ENCODE measurements around the gene MIOX. TPM values are rescaled to one million over a fixed set of nuclear protein-coding genes. Genes with fewer than 3 reads are reported as not detected.

MIOX gene
- total RNA-seq (2022; extraction: Qiagen RNA extraction; ENCODE audit: low read depth), result not detected in 5 replicates

DNA sequence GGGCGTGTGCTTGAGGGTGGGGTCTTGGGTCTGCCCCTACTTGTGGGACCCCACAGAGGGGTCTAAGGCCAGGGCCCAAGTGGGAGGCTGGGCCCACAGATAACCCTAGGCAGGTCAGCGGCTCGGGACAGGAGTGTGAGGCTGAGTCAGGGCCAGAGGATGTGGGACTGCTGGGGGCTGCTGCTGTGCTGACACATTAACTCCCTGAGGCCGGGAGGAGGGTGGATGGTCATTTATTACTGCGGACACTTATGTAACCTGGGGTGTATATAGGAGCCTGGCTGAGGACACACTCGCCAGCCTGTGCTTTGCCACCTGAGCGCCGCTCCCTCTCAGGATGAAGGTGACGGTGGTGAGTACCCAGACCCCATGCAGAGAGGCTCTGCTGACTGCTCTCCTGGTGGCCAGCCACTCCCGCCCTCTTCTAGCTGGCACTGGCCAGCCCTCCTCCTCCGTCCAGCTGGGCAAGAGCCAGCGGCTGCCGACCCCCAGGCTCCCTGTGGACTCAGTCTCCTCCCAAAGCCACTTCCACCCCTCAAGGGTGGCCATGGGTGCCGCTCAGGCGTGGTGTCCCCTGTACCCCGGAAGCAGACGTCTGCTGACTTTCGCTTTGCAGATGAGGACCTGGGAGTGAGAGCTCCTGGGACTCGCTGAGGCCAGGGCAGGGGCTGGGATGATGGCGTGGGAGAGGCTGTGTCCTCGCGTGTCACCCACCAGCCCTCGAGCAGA lies at the start of gene MIOX:
TSS of gene MIOX (plus strand) at position 299 of the 729 bp plus-strand sequence. CDS start at position 338, 39 bp downstream.

DNA sequence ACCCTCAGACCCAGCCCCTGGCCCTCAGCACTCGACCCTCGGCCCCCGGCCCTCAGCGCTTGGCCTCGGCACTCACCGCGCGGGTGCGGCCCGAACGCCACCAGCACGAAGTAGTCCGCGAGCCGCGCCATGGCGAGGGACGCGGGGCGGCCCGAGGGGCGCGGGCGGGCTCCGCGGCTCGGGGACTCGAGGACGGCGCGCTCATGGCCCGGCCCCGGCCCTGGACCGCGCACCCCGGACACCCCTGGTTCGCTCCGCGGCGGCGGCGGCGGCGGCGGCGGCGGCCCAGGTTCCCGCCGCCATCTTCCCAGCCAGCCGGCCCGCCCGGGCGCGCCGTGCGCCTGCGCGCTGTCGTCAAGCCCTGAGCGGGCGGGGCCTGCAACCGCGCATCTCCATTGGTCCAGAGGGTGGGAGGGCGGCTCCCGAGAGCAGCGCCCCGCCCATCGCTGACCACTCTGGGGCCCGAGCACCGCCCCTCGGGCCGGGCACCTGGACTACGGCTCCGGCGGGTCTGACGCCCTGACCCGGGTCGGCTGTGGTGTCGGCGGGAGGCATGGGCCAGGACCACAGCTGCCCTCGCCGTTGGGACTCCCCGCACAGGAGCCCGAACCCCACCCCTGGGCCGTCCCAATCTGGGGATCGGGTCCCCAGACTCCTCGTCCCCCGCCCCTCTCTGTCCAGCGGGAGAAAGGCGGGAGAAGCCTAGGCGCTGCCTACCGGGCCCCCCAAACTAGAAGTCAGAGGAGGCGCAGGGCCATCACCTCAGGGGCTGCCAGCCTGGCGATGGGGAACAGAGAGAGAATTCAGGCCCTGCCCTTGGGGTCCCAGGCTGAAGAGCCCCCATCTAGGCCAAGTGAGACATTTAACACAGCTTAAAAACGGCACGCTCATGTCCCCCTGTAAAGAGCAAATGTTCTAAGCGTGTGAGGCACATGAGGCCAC lies 11.7 kb upstream of the MIOX start, which contains the start of gene SBF1:
TSS of gene SBF1 (minus strand) at position 326 of the 942 bp plus-strand sequence. CDS start at position 131, 195 bp downstream.

DNA sequence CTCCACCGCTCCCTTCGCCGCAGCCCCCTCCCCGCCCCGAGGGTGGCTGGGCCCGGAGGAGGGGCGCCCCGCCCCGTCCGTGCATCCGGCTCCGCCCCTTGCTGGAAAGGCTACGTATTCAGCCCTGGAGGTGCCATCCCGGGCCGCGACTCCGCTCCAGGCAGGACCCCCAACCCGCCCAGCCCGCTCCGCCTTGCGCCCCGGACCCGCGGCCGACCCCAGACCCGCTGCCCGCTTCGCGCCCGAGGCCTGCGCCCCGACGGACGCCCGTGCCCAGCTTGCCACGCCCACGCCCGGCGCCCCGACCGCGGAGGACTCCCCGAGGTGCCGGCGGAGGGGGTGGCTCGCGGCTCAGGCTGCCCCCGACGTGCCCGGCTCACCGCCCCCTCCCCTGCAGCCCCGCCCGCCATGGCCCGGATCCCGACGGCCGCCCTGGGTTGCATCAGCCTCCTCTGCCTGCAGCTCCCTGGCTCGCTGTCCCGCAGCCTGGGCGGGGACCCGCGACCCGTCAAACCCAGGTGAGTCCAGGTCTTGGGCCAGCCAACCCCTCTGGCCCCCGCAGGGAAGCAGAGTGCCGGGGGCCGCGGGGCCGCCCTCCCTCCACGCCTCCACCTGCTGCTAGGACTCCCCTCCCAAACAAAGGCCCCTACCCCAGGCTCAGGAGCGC lies 5.1 kb upstream of the MIOX start, which contains the start of gene ADM2:
TSS of gene ADM2 (plus strand) at position 104 of the 667 bp plus-strand sequence. CDS start at position 409, 305 bp downstream.

GRCh38 chr22:50507421-50507990 lies 20.8 kb downstream of the MIOX start, which contains the start of gene LMF2:
TSS of gene LMF2 (minus strand) at chr22:50507702. CDS start at chr22:50507675, 27 bp downstream.

GRCh38 chr22:50507991-50508884 lies 21.6 kb downstream of the MIOX start, which contains the start of gene NCAPH2:
TSS of gene NCAPH2 (plus strand) at chr22:50508224. CDS start at chr22:50508338, 114 bp downstream.

GRCh38 chr22:50525104-50525857 lies 38.6 kb downstream of the MIOX start, which contains the start of gene SCO2:
TSS of gene SCO2 (minus strand) at chr22:50525598. CDS start at chr22:50524411, 1,187 bp downstream.

GRCh38 chr22:50529897-50530579 lies 43.4 kb downstream of the MIOX start, which contains the start of gene TYMP:
TSS of gene TYMP (minus strand) at chr22:50530012. CDS start at chr22:50529709, 303 bp downstream.

Other genes with a start within 250 kb of the MIOX start
- gene TUBGCP6, start 241.8 kb upstream of the MIOX start, total RNA-seq (2022; extraction: Qiagen RNA extraction; ENCODE audit: low read depth), result 5.7 to 11.4 TPM (median 9.5 TPM) in 5 replicates
- gene HDAC10, start 235.6 kb upstream of the MIOX start, total RNA-seq (2022; extraction: Qiagen RNA extraction; ENCODE audit: low read depth), result 6.3 to 11.7 TPM (median 9.3 TPM) in 5 replicates
- 17.6 to 25.8 TPM (median 22.1 TPM) in 5 replicates for gene MAPK12, start 225.2 kb upstream of the MIOX start, total RNA-seq (2022; extraction: Qiagen RNA extraction; ENCODE audit: low read depth)
- gene MAPK11, start 216.5 kb upstream of the MIOX start, total RNA-seq (2022; extraction: Qiagen RNA extraction; ENCODE audit: low read depth), result 4.2 to 7.2 TPM (median 6.6 TPM) in 5 replicates
- 85.8 to 126 TPM (median 108 TPM) in 5 replicates for gene PLXNB2, start 179.2 kb upstream of the MIOX start, total RNA-seq (2022; extraction: Qiagen RNA extraction; ENCODE audit: low read depth)
- 2.1 to 3.3 TPM (median 2.7 TPM) in 5 replicates for gene DENND6B, start 159.8 kb upstream of the MIOX start, total RNA-seq (2022; extraction: Qiagen RNA extraction; ENCODE audit: low read depth)
- 9.1 to 13.3 TPM (median 12.2 TPM) in 5 replicates for gene PPP6R2, start 143.5 kb upstream of the MIOX start, total RNA-seq (2022; extraction: Qiagen RNA extraction; ENCODE audit: low read depth)
- 16.2 to 27.1 TPM (median 24.2 TPM) in 5 replicates for gene SBF1, start 11.8 kb upstream of the MIOX start, total RNA-seq (2022; extraction: Qiagen RNA extraction; ENCODE audit: low read depth)
- gene ADM2, start 5.3 kb upstream of the MIOX start, total RNA-seq (2022; extraction: Qiagen RNA extraction; ENCODE audit: low read depth), result 0.31 to 0.77 TPM (median 0.56 TPM) in 5 replicates
- 28.1 to 51.7 TPM (median 41.4 TPM) in 5 replicates for gene LMF2, start 20.8 kb downstream of the MIOX start, total RNA-seq (2022; extraction: Qiagen RNA extraction; ENCODE audit: low read depth)
- gene NCAPH2, start 21.4 kb downstream of the MIOX start, total RNA-seq (2022; extraction: Qiagen RNA extraction; ENCODE audit: low read depth), result 31.1 to 37.8 TPM (median 35.9 TPM) in 5 replicates
- gene SCO2, start 38.7 kb downstream of the MIOX start, total RNA-seq (2022; extraction: Qiagen RNA extraction; ENCODE audit: low read depth), result 4.4 to 8.2 TPM (median 6.7 TPM) in 5 replicates
- 10.8 to 21.9 TPM (median 18.6 TPM) in 5 replicates for gene TYMP, start 43.2 kb downstream of the MIOX start, total RNA-seq (2022; extraction: Qiagen RNA extraction; ENCODE audit: low read depth)
- gene KLHDC7B, start 59.0 kb downstream of the MIOX start, total RNA-seq (2022; extraction: Qiagen RNA extraction; ENCODE audit: low read depth), result 0.03 TPM in 2 of 5 replicates, not detected in the others
- 0.56 to 0.66 TPM (median 0.58 TPM) in 3 of 5 replicates, not detected in the others for gene SYCE3, start 76.1 kb downstream of the MIOX start, total RNA-seq (2022; extraction: Qiagen RNA extraction; ENCODE audit: low read depth)
- 7.5 to 14.2 TPM (median 13.8 TPM) in 5 replicates for gene CPT1B, start 91.6 kb downstream of the MIOX start, total RNA-seq (2022; extraction: Qiagen RNA extraction; ENCODE audit: low read depth)
- 14.3 to 23.0 TPM (median 18.5 TPM) in 5 replicates for gene CHKB, start 96.0 kb downstream of the MIOX start, total RNA-seq (2022; extraction: Qiagen RNA extraction; ENCODE audit: low read depth)
- gene MAPK8IP2, start 113.9 kb downstream of the MIOX start, total RNA-seq (2022; extraction: Qiagen RNA extraction; ENCODE audit: low read depth), result 2.2 to 4.2 TPM (median 3.8 TPM) in 5 replicates
- gene ARSA, start 141.3 kb downstream of the MIOX start, total RNA-seq (2022; extraction: Qiagen RNA extraction; ENCODE audit: low read depth), result 15.6 to 27.5 TPM (median 19.6 TPM) in 5 replicates
- gene SHANK3, start 186.0 kb downstream of the MIOX start, total RNA-seq (2022; extraction: Qiagen RNA extraction; ENCODE audit: low read depth), result 3.0 to 6.1 TPM (median 4.6 TPM) in 5 replicates